SU-DHL-6 (cell line): Measurements from ENCODE around the gene SDK1.

ENCODE experiments used
- CTCF ChIP-seq: fragments of 200-600 bp; sonication (generic); IDR thresholded peaks from one replicate; pipeline ENCODE4 v1.5.1; 2017; ENCODE audit warnings: antibody characterized with exemption, mild to moderate bottlenecking, low read length, moderate library complexity; ENCODE audit not compliant: insufficient read depth, poor library complexity, severe bottlenecking
- EZH2phosphoT487 ChIP-seq: fragments of 200-600 bp; sonication (generic), shearing (Covaris generic); conservative IDR thresholded peaks from 2 replicates; pipeline ENCODE4 v1.6.1; 2018; ENCODE audit warnings: mild to moderate bottlenecking, antibody characterized with exemption, low read length, moderate library complexity, mixed read lengths

- no peak for TF ChIP-seq CTCF
- no peak for TF ChIP-seq EZH2phosphoT487
These were observed 726.0 kb downstream of the SDK1 start for GRCh38 chr7:4026941-4027486.
